ENCODE data around the gene UFL1. TPM values are rescaled to one million over a fixed set of nuclear protein-coding genes. Genes with fewer than 3 reads are reported as not detected.

UFL1 gene
- polyA plus RNA-seq, 1 donor (not counting 4 experiments of a cell fraction or from before 2014, with no cell fraction given), result 13.1 TPM

DNA sequence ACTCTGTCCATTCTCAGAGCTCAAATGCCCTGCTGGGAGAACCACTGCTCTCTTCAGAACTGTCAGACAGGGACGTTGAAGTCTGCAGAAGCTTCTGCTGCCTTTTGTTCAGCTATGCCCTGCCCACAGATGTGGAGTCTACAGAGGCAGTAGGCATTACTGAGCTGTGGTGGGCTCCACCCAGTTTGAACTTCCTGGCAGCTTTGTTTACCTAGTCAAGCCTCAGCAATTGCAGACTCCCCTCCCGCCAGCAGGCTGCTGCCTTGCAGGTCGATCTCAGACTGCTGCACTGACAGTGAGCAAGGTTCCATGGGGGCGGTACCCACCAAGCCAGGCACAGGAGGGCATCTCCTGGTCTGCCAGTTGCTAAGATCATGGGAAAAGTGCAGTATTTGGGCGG lies 21.8 kb upstream of the UFL1 start:
- H3K27me3 ChIP-seq (ENCODE audit: control insufficient read depth, extremely low read depth, insufficient read depth, low read length), result no peaks in the 10 kb centered on the region
- no peaks in the 10 kb centered on the region for H3K79me2 ChIP-seq (ENCODE audit: control insufficient read depth, insufficient read depth, low read length)
- H3K9me1 ChIP-seq (ENCODE audit: control insufficient read depth, extremely low read depth, insufficient read depth, low read length), result no peaks in the 10 kb centered on the region
- peaks cover 0 to 2% of the 10 kb centered on the region in 2 experiments for H3K36me3 ChIP-seq (ENCODE audit: control insufficient read depth in 2 of 2, extremely low read depth in 1 of 2, insufficient read depth in 2 of 2, low read length in 2 of 2)
- no peak for DNase-seq (ENCODE audit: low read depth, low spot score)
- H3K9me3 ChIP-seq (ENCODE audit: control insufficient read depth, low read depth, low read length), result no peaks in the 10 kb centered on the region
- dilution Hi-C loops (cut with MboI; ENCODE audit: extremely low pct_ligation_motif_present, low sequenced_read_pairs), result no loop called here
- no peak overlapping the region for H3K4me2 ChIP-seq (ENCODE audit: control insufficient read depth, extremely low read depth, insufficient read depth, low read depth, low read length)
- H4K20me1 ChIP-seq (ENCODE audit: control insufficient read depth, extremely low read depth, insufficient read depth, low read length), result no peaks in the 10 kb centered on the region
- no peak for TF ChIP-seq EZH2 (IDR thresholded peaks at IDR 0.05; ENCODE audit: low read length)
- TF ChIP-seq, protein P1, sequence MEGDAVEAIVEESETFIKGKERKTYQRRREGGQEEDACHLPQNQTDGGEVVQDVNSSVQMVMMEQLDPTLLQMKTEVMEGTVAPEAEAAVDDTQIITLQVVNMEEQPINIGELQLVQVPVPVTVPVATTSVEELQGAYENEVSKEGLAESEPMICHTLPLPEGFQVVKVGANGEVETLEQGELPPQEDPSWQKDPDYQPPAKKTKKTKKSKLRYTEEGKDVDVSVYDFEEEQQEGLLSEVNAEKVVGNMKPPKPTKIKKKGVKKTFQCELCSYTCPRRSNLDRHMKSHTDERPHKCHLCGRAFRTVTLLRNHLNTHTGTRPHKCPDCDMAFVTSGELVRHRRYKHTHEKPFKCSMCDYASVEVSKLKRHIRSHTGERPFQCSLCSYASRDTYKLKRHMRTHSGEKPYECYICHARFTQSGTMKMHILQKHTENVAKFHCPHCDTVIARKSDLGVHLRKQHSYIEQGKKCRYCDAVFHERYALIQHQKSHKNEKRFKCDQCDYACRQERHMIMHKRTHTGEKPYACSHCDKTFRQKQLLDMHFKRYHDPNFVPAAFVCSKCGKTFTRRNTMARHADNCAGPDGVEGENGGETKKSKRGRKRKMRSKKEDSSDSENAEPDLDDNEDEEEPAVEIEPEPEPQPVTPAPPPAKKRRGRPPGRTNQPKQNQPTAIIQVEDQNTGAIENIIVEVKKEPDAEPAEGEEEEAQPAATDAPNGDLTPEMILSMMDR (optimal IDR thresholded peaks at IDR 0.05 in 1 of 3, IDR thresholded peaks at IDR 0.05 in 1 of 3, conservative IDR thresholded peaks at IDR 0.05 in 1 of 3; ENCODE audit: extremely low read depth in 1 of 3, insufficient read depth in 2 of 3, low read length in 3 of 3), result no peak
- FAIRE-seq, result no peak
- H3K27ac ChIP-seq (ENCODE audit: control insufficient read depth, insufficient read depth, low read length), result no peak overlapping the region
- H2AFZ ChIP-seq (ENCODE audit: control insufficient read depth, low read length), result no peak overlapping the region
- H3K9ac ChIP-seq (ENCODE audit: control insufficient read depth, extremely low read depth, insufficient read depth, low read length), result no peak overlapping the region
- H3K4me1 ChIP-seq (ENCODE audit: control insufficient read depth, extremely low read depth, insufficient read depth, low read length), result no peaks in the 10 kb centered on the region
- no peak overlapping the region for H3K4me3 ChIP-seq (ENCODE audit: control insufficient read depth in 2 of 3, extremely low read depth in 1 of 3, insufficient read depth in 2 of 3, low read depth in 1 of 3, low read length in 3 of 3)

DNA sequence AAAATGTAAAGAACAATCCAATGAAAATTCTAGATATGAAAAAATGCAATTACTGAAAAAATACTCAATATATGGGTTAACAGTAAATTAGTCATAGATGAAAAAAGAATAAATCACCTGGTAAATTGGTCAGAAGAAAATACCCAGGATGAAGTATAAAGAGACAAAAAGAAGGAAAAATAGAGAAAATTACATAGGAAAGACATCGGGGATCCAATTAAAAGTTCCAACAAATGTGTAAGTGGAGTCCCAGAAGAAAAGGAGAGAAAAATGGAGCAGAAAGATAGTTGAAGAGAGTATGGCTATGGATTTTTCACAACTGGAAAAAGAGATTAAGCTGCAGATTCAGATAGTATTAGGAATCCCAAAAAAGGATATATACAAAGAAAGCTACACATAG lies 18.7 kb upstream of the UFL1 start:
- FAIRE-seq, result no peak
- H3K9ac ChIP-seq (ENCODE audit: control insufficient read depth, extremely low read depth, insufficient read depth, low read length), result no peak overlapping the region
- no peak overlapping the region for H3K27ac ChIP-seq (ENCODE audit: control insufficient read depth, insufficient read depth, low read length)
- no peak overlapping the region for H3K4me3 ChIP-seq (ENCODE audit: control insufficient read depth in 2 of 3, extremely low read depth in 1 of 3, insufficient read depth in 2 of 3, low read depth in 1 of 3, low read length in 3 of 3)
- no peaks in the 10 kb centered on the region for H4K20me1 ChIP-seq (ENCODE audit: control insufficient read depth, extremely low read depth, insufficient read depth, low read length)
- H3K4me2 ChIP-seq (ENCODE audit: control insufficient read depth, extremely low read depth, insufficient read depth, low read depth, low read length), result no peak overlapping the region
- no peak for TF ChIP-seq EZH2 (IDR thresholded peaks at IDR 0.05; ENCODE audit: low read length)
- TF ChIP-seq, protein P1 (optimal IDR thresholded peaks at IDR 0.05 in 1 of 3, IDR thresholded peaks at IDR 0.05 in 1 of 3, conservative IDR thresholded peaks at IDR 0.05 in 1 of 3; ENCODE audit: extremely low read depth in 1 of 3, insufficient read depth in 2 of 3, low read length in 3 of 3), result no peak
- H3K36me3 ChIP-seq (ENCODE audit: control insufficient read depth in 2 of 2, extremely low read depth in 1 of 2, insufficient read depth in 2 of 2, low read length in 2 of 2), result peaks cover 0 to 2% of the 10 kb centered on the region in 2 experiments
- H3K4me1 ChIP-seq (ENCODE audit: control insufficient read depth, extremely low read depth, insufficient read depth, low read length), result no peaks in the 10 kb centered on the region
- no peak overlapping the region for H2AFZ ChIP-seq (ENCODE audit: control insufficient read depth, low read length)
- no peaks in the 10 kb centered on the region for H3K9me3 ChIP-seq (ENCODE audit: control insufficient read depth, low read depth, low read length)
- DNase-seq (ENCODE audit: low read depth, low spot score), result no peak
- H3K27me3 ChIP-seq (ENCODE audit: control insufficient read depth, extremely low read depth, insufficient read depth, low read length), result no peaks in the 10 kb centered on the region
- dilution Hi-C loops (cut with MboI; ENCODE audit: extremely low pct_ligation_motif_present, low sequenced_read_pairs), result no loop called here
- no peaks in the 10 kb centered on the region for H3K79me2 ChIP-seq (ENCODE audit: control insufficient read depth, insufficient read depth, low read length)
- H3K9me1 ChIP-seq (ENCODE audit: control insufficient read depth, extremely low read depth, insufficient read depth, low read length), result no peaks in the 10 kb centered on the region
